HG03565 (cell line): Measurements from ENCODE around the gene IQCF5.
"Not testable (repeated sequence)": the region's sequence is repeated elsewhere in the genome, so short reads cannot be mapped to it uniquely, and the experiment has no call there.

Experiments
- ATAC-seq: cut with Tn5 transposase; IDR thresholded peaks from one replicate; pipeline ENCODE4 v1.9.1; 2021; ENCODE audit warnings: mild to moderate bottlenecking, moderate library complexity; ENCODE audit not compliant: unreplicated experiment

The IQCF5 gene

GRCh38 chr3:51869304-51869703 lies 6.1 kb downstream of the IQCF5 start:
- no peak for ATAC-seq

- not testable (repeated sequence) for ATAC-seq
Measured at GRCh38 chr3:51868896-51869295, 6.5 kb downstream of the IQCF5 start.

GRCh38 chr3:51862886-51863285 lies 12.5 kb downstream of the IQCF5 start:
- ATAC-seq, result no peak

- ATAC-seq, result no peak
Measured at GRCh38 chr3:51860703-51861665, 14.4 kb downstream of the IQCF5 start, which contains the start of gene IQCF2. TSS of gene IQCF2 (plus strand) at chr3:51861615. CDS start at chr3:51861667, 52 bp downstream.

GRCh38 chr3:51855411-51855810 lies 20.0 kb downstream of the IQCF5 start:
- not testable (repeated sequence) for ATAC-seq

- no peak for ATAC-seq
Measured at GRCh38 chr3:51845129-51845528, 30.3 kb downstream of the IQCF5 start.

GRCh38 chr3:51836606-51837005 lies 38.8 kb downstream of the IQCF5 start:
- ATAC-seq, result no peak

- ATAC-seq, result no peak
Measured at GRCh38 chr3:51830836-51831385, 44.5 kb downstream of the IQCF5 start.

- ATAC-seq, result no peak
Measured at GRCh38 chr3:51830345-51830744, 45.1 kb downstream of the IQCF5 start.

GRCh38 chr3:51828297-51828696 lies 47.1 kb downstream of the IQCF5 start:
- ATAC-seq, result no peak
